H9 (cell line): Measurements from ENCODE around the gene THRB. TPM values are rescaled to one million over a fixed set of nuclear protein-coding genes. Genes with fewer than 3 reads are reported as not detected.

Experiments used
- DNase-seq: peaks from one replicate; pipeline ENCODE4 v3.0.0-alpha.2; 2017
- H2AFZ ChIP-seq: one replicate; pipeline ENCODE4 v1.6.1; 2013; ENCODE audit warnings: mild to moderate bottlenecking, low read length, control low read depth, moderate library complexity
- H2AK5ac ChIP-seq: 2 replicates; pipeline ENCODE4 v1.6.1; 2013; ENCODE audit warnings: low read length, control low read depth, mixed read lengths; ENCODE audit not compliant: insufficient read length
- H2BK120ac ChIP-seq: one replicate; pipeline ENCODE4 v1.6.1; 2013; ENCODE audit warnings: low read depth, mild to moderate bottlenecking, low read length, control low read depth, inconsistent platforms; ENCODE audit not compliant: poor library complexity, severe bottlenecking
- H2BK12ac ChIP-seq: 2 replicates; pipeline ENCODE4 v1.6.1; 2013; ENCODE audit warnings: low read length, control low read depth, mixed read lengths, low read depth; ENCODE audit not compliant: insufficient read length
- H2BK15ac ChIP-seq: 2 replicates; pipeline ENCODE4 v1.6.1; 2013; ENCODE audit warnings: low read depth, low read length, control low read depth
- H2BK20ac ChIP-seq: one replicate; pipeline ENCODE4 v1.6.1; 2013; ENCODE audit warnings: low read depth, mild to moderate bottlenecking, low read length, control low read depth, inconsistent platforms; ENCODE audit not compliant: poor library complexity, severe bottlenecking
- H2BK5ac ChIP-seq: 2 replicates; pipeline ENCODE4 v1.6.1; 2013; ENCODE audit warnings: low read length, control low read depth, mixed read lengths; ENCODE audit not compliant: insufficient read length
- H3K14ac ChIP-seq: 2 replicates; pipeline ENCODE4 v1.6.1; 2013; ENCODE audit warnings: low read length, control low read depth; ENCODE audit not compliant: insufficient read depth
- H3K18ac ChIP-seq: 2 replicates; pipeline ENCODE4 v1.6.1; 2013; ENCODE audit warnings: low read depth, mild to moderate bottlenecking, mixed read lengths, low read length, control low read depth; ENCODE audit not compliant: insufficient read length
- H3K23ac ChIP-seq: 2 replicates; pipeline ENCODE4 v1.6.1; 2013; ENCODE audit warnings: low read length, control low read depth, mixed read lengths, low read depth; ENCODE audit not compliant: insufficient read length
- H3K23me2 ChIP-seq: 2 replicates; pipeline ENCODE4 v1.6.1; 2013; ENCODE audit warnings: low read depth, mild to moderate bottlenecking, mixed read lengths, low read length, control low read depth; ENCODE audit not compliant: insufficient read length, poor library complexity, severe bottlenecking
- H3K27ac ChIP-seq: 2 replicates; pipeline ENCODE4 v1.5.1; 2013; ENCODE audit warnings: low read length, control low read depth, mixed read lengths, low read depth; ENCODE audit not compliant: insufficient read length
- H3K27me3 ChIP-seq: 2 replicates; pipeline ENCODE4 v1.6.1; 2013; ENCODE audit warnings: low read length, control low read depth, inconsistent platforms; ENCODE audit not compliant: insufficient read depth
- H3K4ac ChIP-seq: 2 replicates; pipeline ENCODE4 v1.6.1; 2013; ENCODE audit warnings: low read depth, mild to moderate bottlenecking, control low read depth, inconsistent platforms, low read length, moderate library complexity
- H3K4me1 ChIP-seq: 2 replicates; pipeline ENCODE4 v1.6.1; 2013; ENCODE audit warnings: low read length, control low read depth, inconsistent platforms; ENCODE audit not compliant: insufficient read depth
- H3K4me2 ChIP-seq: 2 replicates; pipeline ENCODE4 v1.6.1; 2013; ENCODE audit warnings: low read length, control low read depth, mixed read lengths; ENCODE audit not compliant: insufficient read length, insufficient read depth
- H3K56ac ChIP-seq: 2 replicates; pipeline ENCODE4 v1.6.1; 2013; ENCODE audit warnings: low read depth, mild to moderate bottlenecking, mixed read lengths, low read length, control low read depth; ENCODE audit not compliant: insufficient read length
- H3K79me1 ChIP-seq: 2 replicates; pipeline ENCODE4 v1.6.1; 2013; ENCODE audit warnings: low read depth, mild to moderate bottlenecking, moderate library complexity, low read length, control low read depth, inconsistent platforms; ENCODE audit not compliant: insufficient read depth, poor library complexity, severe bottlenecking
- H3K79me2 ChIP-seq: 2 replicates; pipeline ENCODE4 v1.6.1; 2013; ENCODE audit warnings: low read length, control low read depth, inconsistent platforms; ENCODE audit not compliant: insufficient read depth
- H3K9ac ChIP-seq: 2 replicates; pipeline ENCODE4 v1.6.1; 2013; ENCODE audit warnings: low read length, control low read depth, mixed read lengths; ENCODE audit not compliant: insufficient read length; ENCODE audit errors: extremely low read depth
- H3K9me3 ChIP-seq: one replicate; pipeline ENCODE4 v1.6.1; 2013; ENCODE audit warnings: low read depth, low read length, inconsistent platforms; ENCODE audit not compliant: control insufficient read depth
- H3T11ph ChIP-seq: one replicate; pipeline ENCODE4 v1.6.1; 2013; ENCODE audit warnings: mild to moderate bottlenecking, low read length, control low read depth, inconsistent platforms
- H4K20me1 ChIP-seq: one replicate; pipeline ENCODE4 v1.6.1; 2013; ENCODE audit not compliant: control insufficient read depth, insufficient read length, insufficient read depth
- H4K5ac ChIP-seq: 2 replicates; pipeline ENCODE4 v1.6.1; 2013; ENCODE audit warnings: low read depth, mild to moderate bottlenecking, mixed read lengths, low read length, control low read depth; ENCODE audit not compliant: insufficient read length
- H4K8ac ChIP-seq: replicated peaks from 2 replicates; pipeline ENCODE4 v1.6.1; 2013; ENCODE audit warnings: low read length, control low read depth, mixed read lengths, low read depth; ENCODE audit not compliant: insufficient read length
- H4K91ac ChIP-seq: 2 replicates; pipeline ENCODE4 v1.6.1; 2013; ENCODE audit warnings: low read depth, mild to moderate bottlenecking, moderate library complexity, mixed read lengths, low read length, control low read depth; ENCODE audit not compliant: insufficient read length
- H3K27ac Mint-ChIP-seq, 3 experiments: 2 replicates in 2 of 3; 3 replicates in 1 of 3; pipeline ENCODE4 v1.8.0; 2020 to 2021; ENCODE audit warnings: mixed read lengths in 3 of 3, mild to moderate bottlenecking in 1 of 3, moderate library complexity in 1 of 3
- H3K27me3 Mint-ChIP-seq: 2 replicates; pipeline ENCODE4 v1.8.0; 2021; ENCODE audit warnings: low read depth, mild to moderate bottlenecking, moderate library complexity, mixed read lengths
- H3K36me3 Mint-ChIP-seq, 3 experiments: 2 replicates in 2 of 3; 3 replicates in 1 of 3; pipeline ENCODE4 v1.8.0; 2020 to 2021; ENCODE audit warnings: low read depth in 3 of 3, mixed read lengths in 3 of 3; ENCODE audit not compliant: insufficient read depth in 1 of 3
- H3K4me1 Mint-ChIP-seq, 2 experiments: 2 replicates each; pipeline ENCODE4 v1.8.0; 2020; ENCODE audit warnings: mixed read lengths in 2 of 2
- H3K4me3 Mint-ChIP-seq, 2 experiments: 2 replicates in 1 of 2; 3 replicates in 1 of 2; pipeline ENCODE4 v1.8.0; 2020 to 2021; ENCODE audit warnings: mild to moderate bottlenecking in 2 of 2, mixed read lengths in 2 of 2, moderate library complexity in 1 of 2
- H3K9me3 Mint-ChIP-seq, 2 experiments: 2 replicates in 1 of 2; 3 replicates in 1 of 2; pipeline ENCODE4 v1.8.0; 2020; ENCODE audit warnings: mild to moderate bottlenecking in 2 of 2, mixed read lengths in 2 of 2, moderate library complexity in 1 of 2
- WGBS: extraction: QIAGEN DNeasy Blood & Tissue Kit; methylation state at CpG from one replicate; pipeline ENCODE4 v1.1.7; 2013; ENCODE audit warnings: missing lambda C conversion rate, low lambda C conversion rate, mixed read lengths; ENCODE audit not compliant: insufficient read length; ENCODE audit errors: extremely low coverage; 5-methylcytosine and 5-hydroxymethylcytosine counted together
- total RNA-seq: library from RNA; stranded (reverse); gene quantifications from 2 replicates; pipeline ENCODE4 v1.2.1, GENCODE V29; 2021
- TF ChIP-seq, protein P1 (sequence below): fragments of 200-600 bp; sonication (generic); conservative IDR thresholded peaks from 3 replicates; pipeline ENCODE4 v1.8.0; 2021; ENCODE audit warnings: antibody characterized with exemption, mild to moderate bottlenecking

THRB gene
- total RNA-seq, 1 experiment from 2014 or later: 8.6 TPM

DNA sequence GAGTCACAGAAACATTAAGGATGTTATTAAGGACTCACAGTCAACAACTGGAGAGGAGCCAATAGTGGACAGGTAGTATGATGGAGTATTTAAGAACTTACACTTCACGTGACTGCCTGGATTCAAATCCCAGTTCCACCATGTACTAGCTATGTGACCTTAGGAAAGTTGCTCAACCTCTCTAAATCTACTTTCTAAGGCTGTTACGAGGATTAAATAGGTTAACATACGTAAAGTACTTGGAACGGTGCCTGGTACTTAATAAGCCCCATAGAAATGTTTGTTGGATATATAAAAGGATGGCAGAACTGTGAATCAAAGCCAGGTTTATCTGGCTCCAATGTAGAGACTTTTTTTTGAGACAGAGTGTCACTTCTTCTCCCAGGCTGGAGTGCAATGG lies 24.4 kb downstream of the THRB start:
- no peak overlapping the region for H3K27ac Mint-ChIP-seq

More for the DNA sequence above, 24.4 kb downstream of the THRB start:
- no CpG with 5 or more reads among the region's 4 CpGs for WGBS
- Histone ChIP-seq H4K20me1 (no peaks in the 10 kb centered on the region), H3K9ac (no peak overlapping the region), H3K23me2 (no peaks in the 10 kb centered on the region), H3K27ac (no peak overlapping the region), H2AK5ac (no peak overlapping the region), H3K4me1 (no peaks in the 10 kb centered on the region), H2BK120ac (no peak overlapping the region), H4K5ac (no peak overlapping the region), H2BK12ac (no peak overlapping the region), H2AFZ (no peak overlapping the region), H4K8ac (no peak overlapping the region), H3K79me2 (no peaks in the 10 kb centered on the region), H3T11ph (no peak overlapping the region), H3K9me3 (no peaks in the 10 kb centered on the region), H3K79me1 (no peaks in the 10 kb centered on the region), H3K4ac (no peak overlapping the region), H3K4me2 (no peak overlapping the region), H3K14ac (no peak overlapping the region), H2BK20ac (no peak overlapping the region), H2BK5ac (no peak overlapping the region), H4K91ac (no peak overlapping the region), H3K23ac (no peak overlapping the region), H2BK15ac (no peak overlapping the region), H3K18ac (no peak overlapping the region), H3K56ac (no peak overlapping the region), H3K27me3 (no peaks in the 10 kb centered on the region)
- peaks cover 0 to 9% of the 10 kb centered on the region in 2 experiments; a peak in 2 of 5 replicates for H3K9me3 Mint-ChIP-seq
- H3K36me3 Mint-ChIP-seq: peaks cover 0 to 25% (median 6%) of the 10 kb centered on the region in 3 experiments; a peak in 5 of 7 replicates
- H3K4me3 Mint-ChIP-seq: no peak overlapping the region
- DNase-seq: no peak
- TF ChIP-seq, protein P1, sequence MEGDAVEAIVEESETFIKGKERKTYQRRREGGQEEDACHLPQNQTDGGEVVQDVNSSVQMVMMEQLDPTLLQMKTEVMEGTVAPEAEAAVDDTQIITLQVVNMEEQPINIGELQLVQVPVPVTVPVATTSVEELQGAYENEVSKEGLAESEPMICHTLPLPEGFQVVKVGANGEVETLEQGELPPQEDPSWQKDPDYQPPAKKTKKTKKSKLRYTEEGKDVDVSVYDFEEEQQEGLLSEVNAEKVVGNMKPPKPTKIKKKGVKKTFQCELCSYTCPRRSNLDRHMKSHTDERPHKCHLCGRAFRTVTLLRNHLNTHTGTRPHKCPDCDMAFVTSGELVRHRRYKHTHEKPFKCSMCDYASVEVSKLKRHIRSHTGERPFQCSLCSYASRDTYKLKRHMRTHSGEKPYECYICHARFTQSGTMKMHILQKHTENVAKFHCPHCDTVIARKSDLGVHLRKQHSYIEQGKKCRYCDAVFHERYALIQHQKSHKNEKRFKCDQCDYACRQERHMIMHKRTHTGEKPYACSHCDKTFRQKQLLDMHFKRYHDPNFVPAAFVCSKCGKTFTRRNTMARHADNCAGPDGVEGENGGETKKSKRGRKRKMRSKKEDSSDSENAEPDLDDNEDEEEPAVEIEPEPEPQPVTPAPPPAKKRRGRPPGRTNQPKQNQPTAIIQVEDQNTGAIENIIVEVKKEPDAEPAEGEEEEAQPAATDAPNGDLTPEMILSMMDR: no peak
- H3K4me1 Mint-ChIP-seq: no peaks in the 10 kb centered on the region; a peak in 1 of 4 replicates
- H3K27me3 Mint-ChIP-seq: no peaks in the 10 kb centered on the region
